ENCODE measurements around the gene UFM1. TPM values are rescaled to one million over a fixed set of nuclear protein-coding genes. Genes with fewer than 3 reads are reported as not detected.

UFM1 gene
- total and polyA plus RNA-seq, 2 of the 13 experiments (the other 11 are each of a cell fraction or from before 2014, with no cell fraction given), result 42.6 to 47.0 TPM

DNA sequence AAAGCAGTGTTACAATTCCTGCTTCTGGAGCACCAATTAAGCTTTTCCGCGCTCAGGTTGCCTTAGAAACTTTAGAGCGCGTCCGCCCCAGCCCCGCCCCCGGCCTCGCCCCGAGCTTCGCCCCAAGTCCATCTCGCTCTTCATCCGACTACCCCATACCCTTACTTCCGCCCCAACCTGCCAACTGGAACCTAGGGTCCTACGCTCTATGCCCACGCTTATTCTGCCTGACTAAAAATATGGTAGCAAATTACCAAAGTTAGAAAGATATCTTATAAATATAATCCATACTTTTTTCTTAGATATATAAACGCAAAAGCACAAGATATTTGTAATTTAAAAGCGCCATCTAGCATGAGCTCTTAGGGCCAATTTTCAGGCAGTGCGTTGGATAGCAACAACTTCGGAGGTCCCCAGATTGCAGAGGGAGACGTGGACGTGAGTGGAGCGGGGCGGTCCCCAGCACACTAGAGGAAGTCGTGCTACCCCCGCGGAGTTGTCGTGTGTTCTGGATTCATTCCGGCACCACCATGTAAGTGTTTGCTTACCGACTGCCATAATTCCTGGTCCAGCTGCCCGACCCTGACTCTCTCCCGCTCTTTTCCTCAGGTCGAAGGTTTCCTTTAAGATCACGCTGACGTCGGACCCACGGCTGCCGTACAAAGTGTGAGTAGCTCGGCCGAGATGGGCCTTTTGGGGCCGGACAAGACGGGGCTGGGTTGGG, at the start of gene UFM1 (continued):
- TF ChIP-seq, protein P1, sequence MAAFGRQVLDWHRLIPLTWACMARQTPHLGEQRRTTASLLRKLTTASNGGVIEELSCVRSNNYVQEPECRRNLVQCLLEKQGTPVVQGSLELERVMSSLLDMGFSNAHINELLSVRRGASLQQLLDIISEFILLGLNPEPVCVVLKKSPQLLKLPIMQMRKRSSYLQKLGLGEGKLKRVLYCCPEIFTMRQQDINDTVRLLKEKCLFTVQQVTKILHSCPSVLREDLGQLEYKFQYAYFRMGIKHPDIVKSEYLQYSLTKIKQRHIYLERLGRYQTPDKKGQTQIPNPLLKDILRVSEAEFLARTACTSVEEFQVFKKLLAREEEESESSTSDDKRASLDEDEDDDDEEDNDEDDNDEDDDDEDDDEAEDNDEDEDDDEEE (CRISPR knock-in tag; IDR thresholded peaks at IDR 0.05), result no peak
- TF ChIP-seq ZFP62 (CRISPR knock-in tag; IDR thresholded peaks at IDR 0.05), result no peak
- TF ChIP-seq KDM5A (IDR thresholded peaks at IDR 0.05; ENCODE audit: borderline replicate concordance, low read length), result peak; percentile 80
- no peak for TF ChIP-seq FOXO1 (CRISPR knock-in tag; IDR thresholded peaks at IDR 0.05)
- no peak for TF ChIP-seq FOXM1 (CRISPR knock-in tag; IDR thresholded peaks at IDR 0.05)
- TF ChIP-seq NFYB (CRISPR knock-in tag; IDR thresholded peaks at IDR 0.05), result no peak
- TF ChIP-seq SETDB1 (CRISPR knock-in tag; IDR thresholded peaks at IDR 0.05; ENCODE audit: borderline replicate concordance), result no peak
- no peak for TF ChIP-seq MLX (CRISPR knock-in tag; IDR thresholded peaks at IDR 0.05)

DNA sequence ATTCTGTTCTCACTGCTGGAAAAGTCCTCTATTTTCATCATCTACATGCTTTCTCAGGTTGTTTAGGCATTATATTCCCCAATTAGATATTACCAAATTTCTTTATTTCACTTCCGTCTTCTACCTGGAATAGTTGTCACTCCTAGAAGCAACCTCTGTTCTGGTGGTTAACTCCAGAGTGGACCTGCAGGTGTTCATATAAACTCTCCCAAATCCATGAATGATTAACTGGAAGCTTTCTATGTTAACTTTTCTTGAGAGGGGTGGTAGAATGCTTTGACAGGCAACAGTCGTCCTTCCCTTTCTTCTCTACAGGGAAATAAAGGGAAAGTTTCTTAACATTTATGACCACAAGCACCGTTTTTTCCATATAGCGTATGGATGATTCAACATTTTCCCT, 48.4 kb upstream of the UFM1 start:
- 50% methylated on average over 4 of the region's 4 CpGs for WGBS (ENCODE audit: low lambda C conversion rate)
- POLR2A ChIA-PET, result no interaction called here
- TF ChIP-seq TAF15 (IDR thresholded peaks at IDR 0.05; ENCODE audit: low read depth, low read length, poor library complexity, severe bottlenecking), result no peak
- TF ChIP-seq, protein P2, sequence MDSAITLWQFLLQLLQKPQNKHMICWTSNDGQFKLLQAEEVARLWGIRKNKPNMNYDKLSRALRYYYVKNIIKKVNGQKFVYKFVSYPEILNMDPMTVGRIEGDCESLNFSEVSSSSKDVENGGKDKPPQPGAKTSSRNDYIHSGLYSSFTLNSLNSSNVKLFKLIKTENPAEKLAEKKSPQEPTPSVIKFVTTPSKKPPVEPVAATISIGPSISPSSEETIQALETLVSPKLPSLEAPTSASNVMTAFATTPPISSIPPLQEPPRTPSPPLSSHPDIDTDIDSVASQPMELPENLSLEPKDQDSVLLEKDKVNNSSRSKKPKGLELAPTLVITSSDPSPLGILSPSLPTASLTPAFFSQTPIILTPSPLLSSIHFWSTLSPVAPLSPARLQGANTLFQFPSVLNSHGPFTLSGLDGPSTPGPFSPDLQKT (CRISPR knock-in tag; IDR thresholded peaks at IDR 0.05; ENCODE audit: borderline replicate concordance), result no peak
- TF ChIP-seq ZNF451 (CRISPR knock-in tag; IDR thresholded peaks at IDR 0.05), result no peak
- TF ChIP-seq, protein P3, sequence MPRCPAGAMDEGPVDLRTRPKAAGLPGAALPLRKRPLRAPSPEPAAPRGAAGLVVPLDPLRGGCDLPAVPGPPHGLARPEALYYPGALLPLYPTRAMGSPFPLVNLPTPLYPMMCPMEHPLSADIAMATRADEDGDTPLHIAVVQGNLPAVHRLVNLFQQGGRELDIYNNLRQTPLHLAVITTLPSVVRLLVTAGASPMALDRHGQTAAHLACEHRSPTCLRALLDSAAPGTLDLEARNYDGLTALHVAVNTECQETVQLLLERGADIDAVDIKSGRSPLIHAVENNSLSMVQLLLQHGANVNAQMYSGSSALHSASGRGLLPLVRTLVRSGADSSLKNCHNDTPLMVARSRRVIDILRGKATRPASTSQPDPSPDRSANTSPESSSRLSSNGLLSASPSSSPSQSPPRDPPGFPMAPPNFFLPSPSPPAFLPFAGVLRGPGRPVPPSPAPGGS (CRISPR knock-in tag; IDR thresholded peaks at IDR 0.05), result no peak
- no peak for TF ChIP-seq RELA (CRISPR knock-in tag; IDR thresholded peaks at IDR 0.05)
- TF ChIP-seq REPIN1 (CRISPR knock-in tag; IDR thresholded peaks at IDR 0.05; ENCODE audit: borderline replicate concordance, low read depth), result no peak
- TF ChIP-seq FIP1L1 (IDR thresholded peaks at IDR 0.05; ENCODE audit: borderline replicate concordance, insufficient read depth, low read depth, low read length), result no peak
- no peak for TF ChIP-seq PCBP2 (optimal IDR thresholded peaks at IDR 0.05; ENCODE audit: low read depth, low read length, poor library complexity, severe bottlenecking)
- no peak for TF ChIP-seq RORA (CRISPR knock-in tag; IDR thresholded peaks at IDR 0.05)
- TF ChIP-seq ZFP1 (CRISPR knock-in tag; IDR thresholded peaks at IDR 0.05), result no peak
- TF ChIP-seq KMT2B (CRISPR knock-in tag; IDR thresholded peaks at IDR 0.05), result no peak
- intact Hi-C loops (cut with micrococcal nuclease; ENCODE audit: unreplicated experiment) (no loop called here), in situ Hi-C loops (cut with HindIII; ENCODE audit: extremely low pct_ligation_motif_present, low pct_unique_long_range_greater_than_20kb) (no loop called here)
- Histone ChIP-seq H4K20me1 (ENCODE audit: insufficient read depth, low read length) (no peaks in the 10 kb centered on the region), H3K27ac (ENCODE audit: extremely low read length, insufficient read depth, low read length) (no peak overlapping the region), H3K9ac (ENCODE audit: insufficient read depth, low read depth, low read length) (no peak overlapping the region), H3K27me3 (ENCODE audit: control insufficient read depth in 1 of 2, insufficient read depth in 2 of 2, low read length in 2 of 2) (no peaks in the 10 kb centered on the region), H3K36me3 (replicated peaks in 1 of 2; ENCODE audit: control insufficient read depth in 1 of 2, insufficient read depth in 2 of 2, low read length in 2 of 2) (no peaks in the 10 kb centered on the region), H3K79me2 (ENCODE audit: insufficient read depth, low read length) (no peaks in the 10 kb centered on the region), H3K4me1 (ENCODE audit: insufficient read depth, low read length) (no peaks in the 10 kb centered on the region), H3K9me3 (ENCODE audit: low read length) (peaks cover 26% of the 10 kb centered on the region; the same call in 1 of the 2 replicates), H3K4me3 (replicated peaks in 1 of 3; ENCODE audit: insufficient read depth in 1 of 3, low read depth in 2 of 3, low read length in 3 of 3) (no peak overlapping the region), H3K4me2 (ENCODE audit: low read depth, low read length) (no peak overlapping the region), H2AFZ (ENCODE audit: low read length) (no peak overlapping the region)
- ATAC-seq (no peak), FAIRE-seq (no peak), DNase-seq (ENCODE audit: low spot score) (no peak)
- CTCF ChIA-PET (ENCODE audit: low intra/inter-chr PET ratio, low total read pairs), result no interaction called here
- BruUV-seq (replicated peaks), result no TSS peak

Data from HepG2 (cell line).